Osteoblast (primary cell): ENCODE results near the gene UGT1A7. TPM values are rescaled to one million over a fixed set of nuclear protein-coding genes. Genes with fewer than 3 reads are reported as not detected.

Experiments
- DNase-seq: peaks from one replicate; pipeline ENCODE4 v3.0.0; 2011; ENCODE audit warnings: low spot score, mixed read lengths; ENCODE audit not compliant: insufficient read length; ENCODE audit errors: missing footprints
- H2AFZ ChIP-seq: 2 replicates; pipeline ENCODE4 v1.6.0; 2011; ENCODE audit warnings: mild to moderate bottlenecking, low read length
- H3K27ac ChIP-seq: 2 replicates; pipeline ENCODE4 v1.5.1; 2011; ENCODE audit warnings: mild to moderate bottlenecking, low read depth, low read length, moderate library complexity
- H3K27me3 ChIP-seq: 2 replicates; pipeline ENCODE4 v1.6.0; 2012; ENCODE audit warnings: mild to moderate bottlenecking, control low read depth, inconsistent platforms, low read length, moderate library complexity; ENCODE audit not compliant: insufficient read depth
- H3K36me3 ChIP-seq: 2 replicates; pipeline ENCODE4 v1.5.1; 2011; ENCODE audit warnings: mild to moderate bottlenecking, low read length, control low read depth, moderate library complexity; ENCODE audit not compliant: insufficient read depth
- H3K4me1 ChIP-seq: 2 replicates; pipeline ENCODE4 v1.5.1; 2011; ENCODE audit warnings: mild to moderate bottlenecking, low read length, control low read depth, moderate library complexity; ENCODE audit not compliant: insufficient read depth
- H3K4me2 ChIP-seq: 2 replicates; pipeline ENCODE4 v1.6.0; 2011; ENCODE audit warnings: mild to moderate bottlenecking, low read length; ENCODE audit not compliant: insufficient read depth
- H3K4me3 ChIP-seq: fragments of 200-600 bp; sonication (generic); 3 replicates; pipeline ENCODE4 v1.5.1; 2012; ENCODE audit warnings: mild to moderate bottlenecking, low read length, inconsistent platforms; ENCODE audit not compliant: insufficient read depth
- H3K79me2 ChIP-seq: 2 replicates; pipeline ENCODE4 v1.6.0; 2012; ENCODE audit warnings: mild to moderate bottlenecking, low read length, control low read depth, inconsistent platforms; ENCODE audit not compliant: insufficient read depth
- H3K9me3 ChIP-seq: 2 replicates; pipeline ENCODE4 v1.5.1; 2011; ENCODE audit warnings: low read depth, low read length, control low read depth
- H4K20me1 ChIP-seq: 2 replicates; pipeline ENCODE4 v1.6.0; 2012; ENCODE audit warnings: mild to moderate bottlenecking, low read length, control low read depth; ENCODE audit not compliant: insufficient read depth
- total RNA-seq: library from RNA; depleted of rRNA; stranded (reverse); fragments of >200 nt; gene quantifications from 2 replicates; pipeline ENCODE4 v1.2.3, GENCODE V29; 2012
- TF ChIP-seq, protein P1 (sequence below): IDR thresholded peaks from 2 replicates; pipeline ENCODE4 v1.5.1; 2011; ENCODE audit warnings: mild to moderate bottlenecking, low read depth, low read length, moderate library complexity; ENCODE audit errors: extremely low read depth

UGT1A7 gene
- total RNA-seq, 1 donor, result not detected

DNA sequence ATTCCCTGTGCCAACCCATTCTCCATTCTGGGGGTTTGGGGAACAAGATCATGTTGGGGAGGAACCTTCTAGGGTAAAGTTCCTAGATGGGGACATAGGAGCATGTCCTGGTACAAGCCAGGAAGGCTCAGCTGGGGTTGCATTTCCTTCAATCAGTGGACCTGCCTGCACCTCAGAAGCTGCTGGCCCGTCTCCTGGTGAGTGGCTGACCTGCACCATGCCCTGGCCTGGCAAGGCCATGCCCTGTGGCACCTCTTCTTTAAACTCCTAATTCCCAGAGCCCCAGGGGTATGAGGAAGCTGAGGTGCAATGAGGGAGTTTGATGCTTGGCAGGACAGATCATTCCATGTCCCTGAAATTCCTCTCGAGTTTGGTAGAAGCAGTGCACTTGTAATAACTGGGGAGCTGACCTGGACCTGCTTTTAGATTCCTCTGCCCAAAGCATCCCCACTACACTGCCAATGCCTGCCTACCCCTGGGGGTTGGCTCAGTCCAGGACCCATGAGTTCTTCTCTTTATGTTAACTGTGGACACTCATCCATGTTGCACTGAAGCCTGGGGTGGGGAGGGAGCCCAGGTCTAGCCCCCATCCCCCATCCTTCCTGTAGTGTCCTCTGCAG lies 121.7 kb downstream of the UGT1A7 start:
- TF ChIP-seq, protein P1, sequence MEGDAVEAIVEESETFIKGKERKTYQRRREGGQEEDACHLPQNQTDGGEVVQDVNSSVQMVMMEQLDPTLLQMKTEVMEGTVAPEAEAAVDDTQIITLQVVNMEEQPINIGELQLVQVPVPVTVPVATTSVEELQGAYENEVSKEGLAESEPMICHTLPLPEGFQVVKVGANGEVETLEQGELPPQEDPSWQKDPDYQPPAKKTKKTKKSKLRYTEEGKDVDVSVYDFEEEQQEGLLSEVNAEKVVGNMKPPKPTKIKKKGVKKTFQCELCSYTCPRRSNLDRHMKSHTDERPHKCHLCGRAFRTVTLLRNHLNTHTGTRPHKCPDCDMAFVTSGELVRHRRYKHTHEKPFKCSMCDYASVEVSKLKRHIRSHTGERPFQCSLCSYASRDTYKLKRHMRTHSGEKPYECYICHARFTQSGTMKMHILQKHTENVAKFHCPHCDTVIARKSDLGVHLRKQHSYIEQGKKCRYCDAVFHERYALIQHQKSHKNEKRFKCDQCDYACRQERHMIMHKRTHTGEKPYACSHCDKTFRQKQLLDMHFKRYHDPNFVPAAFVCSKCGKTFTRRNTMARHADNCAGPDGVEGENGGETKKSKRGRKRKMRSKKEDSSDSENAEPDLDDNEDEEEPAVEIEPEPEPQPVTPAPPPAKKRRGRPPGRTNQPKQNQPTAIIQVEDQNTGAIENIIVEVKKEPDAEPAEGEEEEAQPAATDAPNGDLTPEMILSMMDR, result no peak
- DNase-seq, result no peak
- H2AFZ ChIP-seq, result no peak overlapping the region
- no peaks in the 10 kb centered on the region for H3K79me2 ChIP-seq
- H3K36me3 ChIP-seq, result no peaks in the 10 kb centered on the region
- H3K4me2 ChIP-seq, result no peak overlapping the region
- no peaks in the 10 kb centered on the region for H4K20me1 ChIP-seq
- no peaks in the 10 kb centered on the region for H3K9me3 ChIP-seq
- H3K4me1 ChIP-seq, result no peaks in the 10 kb centered on the region
- peaks cover 24% of the 10 kb centered on the region for H3K27me3 ChIP-seq
- H3K27ac ChIP-seq, result no peak overlapping the region
- no peak overlapping the region for H3K4me3 ChIP-seq

DNA sequence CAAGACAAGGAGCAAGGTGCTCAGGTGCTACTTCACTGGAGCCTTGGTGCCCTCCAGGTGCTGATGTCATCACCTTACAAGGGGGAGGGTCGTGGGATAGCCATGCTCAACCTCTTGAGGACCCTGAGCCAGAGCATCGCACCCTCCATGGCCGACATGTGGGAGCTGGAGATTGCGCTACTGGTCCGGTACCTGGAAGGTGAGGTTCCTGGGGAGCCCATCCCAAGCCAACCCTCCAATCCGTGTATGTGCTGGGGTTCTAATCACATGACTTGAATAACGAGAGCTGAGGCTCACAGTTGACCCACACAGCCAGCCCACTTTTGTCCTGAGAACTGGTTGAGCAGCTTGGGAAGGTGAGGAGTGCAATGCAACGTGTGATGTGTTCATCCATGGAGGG lies 122.3 kb downstream of the UGT1A7 start:
- Histone ChIP-seq H3K79me2 (no peaks in the 10 kb centered on the region), H3K4me1 (no peaks in the 10 kb centered on the region), H3K36me3 (no peaks in the 10 kb centered on the region), H3K27ac (no peak overlapping the region), H3K4me2 (no peak overlapping the region), H2AFZ (no peak overlapping the region), H4K20me1 (no peaks in the 10 kb centered on the region), H3K27me3 (peaks cover 30% of the 10 kb centered on the region), H3K9me3 (no peaks in the 10 kb centered on the region), H3K4me3 (no peak overlapping the region)
- DNase-seq, result peak; percentile 32
- TF ChIP-seq, protein P1, result no peak

GRCh38 chr2:233807215-233807865 lies 125.6 kb downstream of the UGT1A7 start:
- TF ChIP-seq, protein P1, result peak; percentile 30
- Histone ChIP-seq H3K36me3 (no peaks in the 10 kb centered on the region), H4K20me1 (no peaks in the 10 kb centered on the region), H3K4me3 (no peak overlapping the region), H3K4me1 (no peaks in the 10 kb centered on the region), H2AFZ (no peak overlapping the region), H3K4me2 (no peak overlapping the region), H3K9me3 (no peaks in the 10 kb centered on the region), H3K27me3 (peaks cover 41% of the 10 kb centered on the region), H3K79me2 (no peaks in the 10 kb centered on the region), H3K27ac (no peak overlapping the region)
- DNase-seq, result no peak
